Transverse colon (tissue), 4 donors: ENCODE measurements around the gene NOTUM. TPM values are rescaled to one million over a fixed set of nuclear protein-coding genes. Genes with fewer than 3 reads are reported as not detected.

Source experiments
- DNase-seq: peaks from one replicate; pipeline ENCODE4 v3.0.0-alpha.2; 2019
- H3K27ac ChIP-seq, 4 donors: fragments of 200-600 bp; sonication (generic); 2 replicates each; pipeline ENCODE4 v1.5.1; 2016 to 2018; ENCODE audit warnings: inconsistent platforms in 4 of 4
- H3K27me3 ChIP-seq: fragments of 200-600 bp; sonication (generic); 2 replicates; pipeline ENCODE4 v1.5.1; 2017; ENCODE audit warnings: inconsistent platforms
- H3K36me3 ChIP-seq, 4 donors: fragments of 200-600 bp; sonication (generic); 2 replicates each; pipeline ENCODE4 v1.5.1; 2017 to 2019; ENCODE audit warnings: inconsistent platforms in 4 of 4
- H3K4me1 ChIP-seq, 4 donors: fragments of 200-600 bp; sonication (generic); 2 replicates each; pipeline ENCODE4 v1.5.1; 2017 to 2020; ENCODE audit warnings: inconsistent platforms in 4 of 4
- H3K4me3 ChIP-seq, 4 donors: fragments of 200-600 bp; sonication (generic); 1 replicate in 1 of 4; 2 replicates in 3 of 4; pipeline versions ENCODE4 v1.5.1 to v1.6.1; 2017 to 2019; ENCODE audit warnings: inconsistent platforms in 4 of 4
- H3K9me3 ChIP-seq, 2 donors: fragments of 200-600 bp; sonication (generic); 2 replicates each; pipeline ENCODE4 v1.5.1; 2017 to 2019; ENCODE audit warnings: inconsistent platforms in 2 of 2
- CTCF ChIP-seq, 5 experiments: fragments of 200-600 bp in 3 of 5; fragments of 450-650 bp in 2 of 5; sonication (generic) in 3 of 5; IDR thresholded peaks; 1 replicate in 2 of 5; 2 replicates in 3 of 5; pipeline ENCODE4 v1.5.1; 2016 to 2017; ENCODE audit warnings: antibody characterized with exemption in 5 of 5, inconsistent platforms in 3 of 5, mild to moderate bottlenecking in 2 of 5, moderate library complexity in 1 of 5
- EP300 ChIP-seq: sonication (generic); formaldehyde crosslinking; IDR thresholded peaks from one replicate; pipeline ENCODE4 v1.6.1; 2017; ENCODE audit warnings: antibody characterized with exemption, low read depth
- POLR2A ChIP-seq: fragments of 450-650 bp; IDR thresholded peaks from one replicate; pipeline ENCODE4 v1.6.1; 2016; ENCODE audit warnings: antibody characterized with exemption, mild to moderate bottlenecking, moderate library complexity
- POLR2AphosphoS5 ChIP-seq, 3 donors: sonication (generic); formaldehyde crosslinking; IDR thresholded peaks; one replicate each; pipeline ENCODE4 v1.6.1; 2016; ENCODE audit warnings: antibody characterized with exemption in 3 of 3
- WGBS, 2 donors: methylation state at CpG; one replicate each; pipeline ENCODE4 v1.1.5; 2018; ENCODE audit warnings: low coverage in 1 of 2; 5-methylcytosine and 5-hydroxymethylcytosine counted together
- in situ Hi-C, 4 donors: fragments of 200-750 bp; cut with MboI; loops; one replicate each; pipeline versions ENCODE4 v1.15.0 to v1.15.1; 2017; ENCODE audit warnings: low sequenced_read_pairs in 3 of 4, low pct_ligation_motif_present in 1 of 4, low pct_unique_long_range_greater_than_20kb in 1 of 4
- intact Hi-C: fragments of 100-400 bp; cut with DNase I; formaldehyde crosslinking; loops from one replicate; pipeline ENCODE4 v1.15.1; 2023; ENCODE audit warnings: low total_unique reads
- total RNA-seq, 4 donors: library from RNA; depleted of rRNA; stranded (reverse); fragments of >200 nt; gene quantifications; one replicate each; pipeline ENCODE4 v1.1.0, GENCODE V29; 2016

Gene NOTUM
- total RNA-seq, 4 donors from 2014 or later: not detected

GRCh38 chr17:81960130-81960958 lies 643 bp downstream of the NOTUM start:
- TF ChIP-seq EP300 (no peak), POLR2AphosphoS5 (IDR thresholded peaks at IDR 0.05) (no peak)
- in situ Hi-C loops: loop anchor here in 1 of 4 donors (25.0 kb wide), 1 partner anchor 202 kb away; no protein-coding TSS in a partner anchor
- Histone ChIP-seq H3K4me1 (peaks cover 6 to 22% (median 17%) of the 10 kb centered on the region in 4 donors), H3K27me3 (peaks cover 87% of the 10 kb centered on the region), H3K4me3 (peak overlapping the region in 3 of 4 donors; percentile 15 to 49 (median 48)), H3K27ac (no peak overlapping the region), H3K9me3 (no peaks in the 10 kb centered on the region), H3K36me3 (no peaks in the 10 kb centered on the region)
- no peak for DNase-seq
- intact Hi-C loops: no loop called here
- 5% methylated on average over 61 of the region's 98 CpGs; no CpG with 5 or more reads in 1 of the 2 donors for WGBS, 2 donors

GRCh38 chr17:81959362-81960129 lies 1.4 kb downstream of the NOTUM start:
- Histone ChIP-seq H3K27me3 (peaks cover 80% of the 10 kb centered on the region), H3K4me1 (peaks cover 6 to 22% (median 17%) of the 10 kb centered on the region in 4 donors), H3K4me3 (peak overlapping the region in 3 of 4 donors; percentile 15 to 49 (median 48)), H3K27ac (no peak overlapping the region), H3K36me3 (no peaks in the 10 kb centered on the region), H3K9me3 (no peaks in the 10 kb centered on the region)
- 2% methylated on average over 71 of the region's 112 CpGs; no CpG with 5 or more reads in 1 of the 2 donors for WGBS, 2 donors
- in situ Hi-C loops: loop anchor here in 1 of 4 donors (25.0 kb wide), 1 partner anchor 203 kb away; no protein-coding TSS in a partner anchor
- TF ChIP-seq CTCF (IDR thresholded peaks at IDR 0.05) (peak in 4 of 5 experiments; percentile 45 to 79 (median 56)), EP300 (no peak), POLR2AphosphoS5 (IDR thresholded peaks at IDR 0.05) (no peak)
- peak; percentile 82 for DNase-seq
- intact Hi-C loops: loop anchor here (2.0 kb wide), 1 partner anchor 61 kb away; no protein-coding TSS in a partner anchor

- H3K4me3 ChIP-seq: peak overlapping the region in 1 of 4 donors; percentile 49
- no peak for DNase-seq
These were observed 2.2 kb downstream of the NOTUM start for GRCh38 chr17:81958633-81959342.

More at GRCh38 chr17:81958633-81959342, 2.2 kb downstream of the NOTUM start:
- H3K36me3 ChIP-seq: no peaks in the 10 kb centered on the region
- WGBS, 2 donors: 40 to 60% methylated on average over 3 to 14 of the region's 15 CpGs
- H3K9me3 ChIP-seq: no peaks in the 10 kb centered on the region
- peaks cover 6 to 22% (median 17%) of the 10 kb centered on the region in 4 donors for H3K4me1 ChIP-seq
- intact Hi-C loops: loop anchor here (2.0 kb wide), 1 partner anchor 62 kb away; no protein-coding TSS in a partner anchor
- TF ChIP-seq CTCF (IDR thresholded peaks at IDR 0.05): no peak
- no peak for TF ChIP-seq POLR2A
- no peak for TF ChIP-seq EP300
- TF ChIP-seq POLR2AphosphoS5 (IDR thresholded peaks at IDR 0.05): no peak
- peaks cover 72% of the 10 kb centered on the region for H3K27me3 ChIP-seq
- in situ Hi-C loops: loop anchor here in 1 of 4 donors (25.0 kb wide), 1 partner anchor 204 kb away; no protein-coding TSS in a partner anchor
- H3K27ac ChIP-seq: no peak overlapping the region
